ENCODE results near the gene AEBP1. TPM values are rescaled to one million over a fixed set of nuclear protein-coding genes. Genes with fewer than 3 reads are reported as not detected.

Gene AEBP1
- total and polyA plus RNA-seq, 2 experiments from 2014 or later: 15.1 to 42.0 TPM

DNA sequence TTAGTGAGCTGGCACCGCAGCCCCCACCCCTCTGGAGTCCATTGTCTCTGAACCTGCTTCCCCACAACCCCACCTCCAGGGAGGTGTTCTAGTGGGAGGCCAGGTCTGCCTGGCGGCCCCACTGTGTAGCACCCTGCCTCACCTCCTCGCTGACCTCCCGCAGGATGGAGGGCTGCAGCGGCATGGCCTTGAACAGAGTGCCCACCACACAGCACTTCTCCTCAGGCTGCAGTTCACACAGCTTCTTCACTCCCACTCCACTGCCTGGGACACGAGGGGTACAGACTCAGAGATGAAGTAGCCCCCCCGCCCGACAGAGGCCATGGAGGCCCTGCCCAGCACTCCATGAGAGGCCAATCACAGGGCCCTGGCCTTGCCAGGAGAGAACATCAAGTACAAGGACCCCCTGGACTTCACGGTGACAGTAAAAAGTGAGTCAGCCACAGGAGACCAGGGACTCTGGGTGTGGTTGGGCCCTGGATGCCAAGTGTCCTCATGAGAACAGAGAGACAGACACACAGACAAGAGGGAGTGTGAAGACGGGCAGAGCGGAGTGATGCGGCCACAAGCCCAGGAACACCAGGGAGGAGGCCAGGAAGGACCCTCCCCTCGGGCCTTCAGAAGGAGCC lies 13.8 kb downstream of the AEBP1 start:
- Mint-ChIP-seq H3K27ac (no peak overlapping the region), H3K4me1 (peaks cover 12% of the 10 kb centered on the region), H3K36me3 (ENCODE audit: low read depth) (peaks cover 75% of the 10 kb centered on the region), H3K9me3 (no peaks in the 10 kb centered on the region; the same call in 2 of the 3 replicates), H3K4me3 (no peak overlapping the region), H3K27me3 (ENCODE audit: insufficient read depth, low read depth, poor library complexity) (peaks cover 9% of the 10 kb centered on the region)
- Histone ChIP-seq H4K20me1 (replicated peaks; ENCODE audit: insufficient read depth) (peaks cover 3% of the 10 kb centered on the region), H2AFZ (no peak overlapping the region), H3K9me2 (ENCODE audit: insufficient read depth) (no peaks in the 10 kb centered on the region), H3K36me3 (ENCODE audit: insufficient read depth) (peaks cover 12% of the 10 kb centered on the region; the same call in 1 of the 2 replicates), H3K27ac (ENCODE audit: low read depth) (no peak overlapping the region), H3K79me2 (replicated peaks; ENCODE audit: insufficient read depth) (peaks cover 23% of the 10 kb centered on the region), H3F3A (replicated peaks; ENCODE audit: low read depth) (0 out of 2 replicates have a peak, but pooled peaks cover under 1% of the 10 kb centered on the region), H3K4me2 (no peak overlapping the region), H3K4me1 (ENCODE audit: insufficient read depth) (peaks cover 15% of the 10 kb centered on the region; the same call in 1 of the 2 replicates), H3K4me3 (no peak overlapping the region), H3K27me3 (ENCODE audit: insufficient read depth) (no peaks in the 10 kb centered on the region)
- ATAC-seq (no peak), DNase-seq (ENCODE audit: low spot score) (no peak)
- TF ChIP-seq NANOG (IDR thresholded peaks at IDR 0.05; ENCODE audit: borderline replicate concordance) (no peak), CTCF (conservative IDR thresholded peaks at IDR 0.05; ENCODE audit: low read depth in 2 of 2) (no peak), JUNB (IDR thresholded peaks at IDR 0.05; ENCODE audit: unreplicated experiment) (no peak), POLR2AphosphoS5 (IDR thresholded peaks at IDR 0.05; ENCODE audit: low read depth) (no peak), STAT1 (IDR thresholded peaks at IDR 0.05; ENCODE audit: unreplicated experiment) (no peak), ZNF331 (CRISPR knock-in tag; IDR thresholded peaks at IDR 0.05; ENCODE audit: low read depth) (no peak), EZH2phosphoT487 (IDR thresholded peaks at IDR 0.05; ENCODE audit: unreplicated experiment) (no peak), ZNF114 (CRISPR knock-in tag; IDR thresholded peaks at IDR 0.05) (no peak), ETS1 (IDR thresholded peaks at IDR 0.05) (no peak), EZH2 (IDR thresholded peaks at IDR 0.05; ENCODE audit: low read depth, unreplicated experiment) (no peak)
- TF ChIP-seq, protein P1, sequence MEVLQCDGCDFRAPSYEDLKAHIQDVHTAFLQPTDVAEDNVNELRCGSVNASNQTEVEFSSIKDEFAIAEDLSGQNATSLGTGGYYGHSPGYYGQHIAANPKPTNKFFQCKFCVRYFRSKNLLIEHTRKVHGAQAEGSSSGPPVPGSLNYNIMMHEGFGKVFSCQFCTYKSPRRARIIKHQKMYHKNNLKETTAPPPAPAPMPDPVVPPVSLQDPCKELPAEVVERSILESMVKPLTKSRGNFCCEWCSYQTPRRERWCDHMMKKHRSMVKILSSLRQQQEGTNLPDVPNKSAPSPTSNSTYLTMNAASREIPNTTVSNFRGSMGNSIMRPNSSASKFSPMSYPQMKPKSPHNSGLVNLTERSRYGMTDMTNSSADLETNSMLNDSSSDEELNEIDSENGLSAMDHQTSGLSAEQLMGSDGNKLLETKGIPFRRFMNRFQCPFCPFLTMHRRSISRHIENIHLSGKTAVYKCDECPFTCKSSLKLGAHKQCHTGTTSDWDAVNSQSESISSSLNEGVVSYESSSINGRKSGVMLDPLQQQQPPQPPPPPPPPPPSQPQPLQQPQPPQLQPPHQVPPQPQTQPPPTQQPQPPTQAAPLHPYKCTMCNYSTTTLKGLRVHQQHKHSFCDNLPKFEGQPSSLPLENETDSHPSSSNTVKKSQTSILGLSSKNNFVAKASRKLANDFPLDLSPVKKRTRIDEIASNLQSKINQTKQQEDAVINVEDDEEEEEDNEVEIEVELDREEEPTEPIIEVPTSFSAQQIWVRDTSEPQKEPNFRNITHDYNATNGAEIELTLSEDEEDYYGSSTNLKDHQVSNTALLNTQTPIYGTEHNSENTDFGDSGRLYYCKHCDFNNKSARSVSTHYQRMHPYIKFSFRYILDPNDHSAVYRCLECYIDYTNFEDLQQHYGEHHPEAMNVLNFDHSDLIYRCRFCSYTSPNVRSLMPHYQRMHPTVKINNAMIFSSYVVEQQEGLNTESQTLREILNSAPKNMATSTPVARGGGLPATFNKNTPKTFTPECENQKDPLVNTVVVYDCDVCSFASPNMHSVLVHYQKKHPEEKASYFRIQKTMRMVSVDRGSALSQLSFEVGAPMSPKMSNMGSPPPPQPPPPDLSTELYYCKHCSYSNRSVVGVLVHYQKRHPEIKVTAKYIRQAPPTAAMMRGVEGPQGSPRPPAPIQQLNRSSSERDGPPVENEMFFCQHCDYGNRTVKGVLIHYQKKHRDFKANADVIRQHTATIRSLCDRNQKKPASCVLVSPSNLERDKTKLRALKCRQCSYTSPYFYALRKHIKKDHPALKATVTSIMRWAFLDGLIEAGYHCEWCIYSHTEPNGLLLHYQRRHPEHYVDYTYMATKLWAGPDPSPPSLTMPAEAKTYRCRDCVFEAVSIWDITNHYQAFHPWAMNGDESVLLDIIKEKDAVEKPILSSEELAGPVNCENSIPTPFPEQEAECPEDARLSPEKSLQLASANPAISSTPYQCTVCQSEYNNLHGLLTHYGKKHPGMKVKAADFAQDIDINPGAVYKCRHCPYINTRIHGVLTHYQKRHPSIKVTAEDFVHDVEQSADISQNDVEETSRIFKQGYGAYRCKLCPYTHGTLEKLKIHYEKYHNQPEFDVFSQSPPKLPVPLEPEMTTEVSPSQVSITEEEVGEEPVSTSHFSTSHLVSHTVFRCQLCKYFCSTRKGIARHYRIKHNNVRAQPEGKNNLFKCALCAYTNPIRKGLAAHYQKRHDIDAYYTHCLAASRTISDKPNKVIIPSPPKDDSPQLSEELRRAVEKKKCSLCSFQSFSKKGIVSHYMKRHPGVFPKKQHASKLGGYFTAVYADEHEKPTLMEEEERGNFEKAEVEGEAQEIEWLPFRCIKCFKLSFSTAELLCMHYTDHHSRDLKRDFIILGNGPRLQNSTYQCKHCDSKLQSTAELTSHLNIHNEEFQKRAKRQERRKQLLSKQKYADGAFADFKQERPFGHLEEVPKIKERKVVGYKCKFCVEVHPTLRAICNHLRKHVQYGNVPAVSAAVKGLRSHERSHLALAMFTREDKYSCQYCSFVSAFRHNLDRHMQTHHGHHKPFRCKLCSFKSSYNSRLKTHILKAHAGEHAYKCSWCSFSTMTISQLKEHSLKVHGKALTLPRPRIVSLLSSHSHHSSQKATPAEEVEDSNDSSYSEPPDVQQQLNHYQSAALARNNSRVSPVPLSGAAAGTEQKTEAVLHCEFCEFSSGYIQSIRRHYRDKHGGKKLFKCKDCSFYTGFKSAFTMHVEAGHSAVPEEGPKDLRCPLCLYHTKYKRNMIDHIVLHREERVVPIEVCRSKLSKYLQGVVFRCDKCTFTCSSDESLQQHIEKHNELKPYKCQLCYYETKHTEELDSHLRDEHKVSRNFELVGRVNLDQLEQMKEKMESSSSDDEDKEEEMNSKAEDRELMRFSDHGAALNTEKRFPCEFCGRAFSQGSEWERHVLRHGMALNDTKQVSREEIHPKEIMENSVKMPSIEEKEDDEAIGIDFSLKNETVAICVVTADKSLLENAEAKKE (CRISPR knock-in tag; IDR thresholded peaks at IDR 0.05): no peak
- TF ChIP-seq, protein P2, sequence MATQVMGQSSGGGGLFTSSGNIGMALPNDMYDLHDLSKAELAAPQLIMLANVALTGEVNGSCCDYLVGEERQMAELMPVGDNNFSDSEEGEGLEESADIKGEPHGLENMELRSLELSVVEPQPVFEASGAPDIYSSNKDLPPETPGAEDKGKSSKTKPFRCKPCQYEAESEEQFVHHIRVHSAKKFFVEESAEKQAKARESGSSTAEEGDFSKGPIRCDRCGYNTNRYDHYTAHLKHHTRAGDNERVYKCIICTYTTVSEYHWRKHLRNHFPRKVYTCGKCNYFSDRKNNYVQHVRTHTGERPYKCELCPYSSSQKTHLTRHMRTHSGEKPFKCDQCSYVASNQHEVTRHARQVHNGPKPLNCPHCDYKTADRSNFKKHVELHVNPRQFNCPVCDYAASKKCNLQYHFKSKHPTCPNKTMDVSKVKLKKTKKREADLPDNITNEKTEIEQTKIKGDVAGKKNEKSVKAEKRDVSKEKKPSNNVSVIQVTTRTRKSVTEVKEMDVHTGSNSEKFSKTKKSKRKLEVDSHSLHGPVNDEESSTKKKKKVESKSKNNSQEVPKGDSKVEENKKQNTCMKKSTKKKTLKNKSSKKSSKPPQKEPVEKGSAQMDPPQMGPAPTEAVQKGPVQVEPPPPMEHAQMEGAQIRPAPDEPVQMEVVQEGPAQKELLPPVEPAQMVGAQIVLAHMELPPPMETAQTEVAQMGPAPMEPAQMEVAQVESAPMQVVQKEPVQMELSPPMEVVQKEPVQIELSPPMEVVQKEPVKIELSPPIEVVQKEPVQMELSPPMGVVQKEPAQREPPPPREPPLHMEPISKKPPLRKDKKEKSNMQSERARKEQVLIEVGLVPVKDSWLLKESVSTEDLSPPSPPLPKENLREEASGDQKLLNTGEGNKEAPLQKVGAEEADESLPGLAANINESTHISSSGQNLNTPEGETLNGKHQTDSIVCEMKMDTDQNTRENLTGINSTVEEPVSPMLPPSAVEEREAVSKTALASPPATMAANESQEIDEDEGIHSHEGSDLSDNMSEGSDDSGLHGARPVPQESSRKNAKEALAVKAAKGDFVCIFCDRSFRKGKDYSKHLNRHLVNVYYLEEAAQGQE (IDR thresholded peaks at IDR 0.05; ENCODE audit: unreplicated experiment): no peak
